Measurements from ENCODE around the gene SNX14.
A peak's percentile ranks its signal among the peaks of the same experiment; 100 is the strongest.

The SNX14 gene

DNA sequence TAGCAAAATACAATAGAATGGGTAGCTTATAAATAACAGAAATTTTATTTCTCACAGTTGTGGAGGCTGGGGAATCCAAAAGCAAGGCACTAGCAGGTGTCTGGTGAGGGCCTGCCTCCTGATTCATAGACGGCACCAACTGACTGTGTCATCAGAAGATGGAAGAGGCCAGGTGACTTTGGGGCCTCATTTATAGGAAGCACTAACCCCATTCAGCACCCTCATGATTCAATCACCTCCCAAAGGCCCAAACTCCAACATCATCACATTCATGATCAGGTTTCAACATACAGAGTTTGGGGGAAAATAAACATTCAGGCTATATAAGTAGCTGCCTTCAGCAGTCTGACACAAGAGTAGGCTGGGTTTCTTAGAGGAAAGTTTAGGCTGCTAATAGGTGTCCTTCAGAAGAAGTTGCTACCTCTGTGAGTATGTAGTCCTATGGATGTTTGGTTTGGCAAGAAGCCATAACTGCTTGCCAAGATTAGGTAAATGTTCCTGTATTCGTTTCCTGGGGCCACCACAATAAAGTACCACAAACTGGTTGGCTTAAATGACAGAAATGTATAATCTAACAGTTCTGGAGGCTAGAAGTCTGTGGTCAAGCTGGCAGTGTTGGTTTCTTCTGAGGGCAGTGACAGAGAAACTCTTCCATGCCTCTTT, 94.9 kb downstream of the SNX14 start:
- DNase-seq = no peak

DNA sequence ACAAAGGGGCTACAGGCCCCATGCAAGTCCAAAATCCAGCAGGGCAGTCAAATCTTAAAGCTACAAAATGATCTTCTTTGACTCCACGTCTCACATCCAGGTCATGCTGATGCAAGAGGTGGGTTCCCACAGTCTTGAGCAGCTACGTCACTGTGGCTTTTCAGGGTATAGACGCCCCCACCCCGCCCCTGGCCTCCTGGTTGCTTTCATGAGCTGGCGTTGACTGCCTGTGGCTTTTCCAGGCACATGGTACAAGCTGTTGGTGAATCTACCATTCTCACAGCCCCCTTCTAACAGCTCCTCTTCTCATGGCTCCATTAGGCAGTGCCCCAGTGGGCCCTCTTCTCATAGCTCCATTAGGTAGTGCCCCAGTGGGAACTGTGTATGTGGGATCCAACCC, 96.8 kb downstream of the SNX14 start:
- DNase-seq = no peak

DNA sequence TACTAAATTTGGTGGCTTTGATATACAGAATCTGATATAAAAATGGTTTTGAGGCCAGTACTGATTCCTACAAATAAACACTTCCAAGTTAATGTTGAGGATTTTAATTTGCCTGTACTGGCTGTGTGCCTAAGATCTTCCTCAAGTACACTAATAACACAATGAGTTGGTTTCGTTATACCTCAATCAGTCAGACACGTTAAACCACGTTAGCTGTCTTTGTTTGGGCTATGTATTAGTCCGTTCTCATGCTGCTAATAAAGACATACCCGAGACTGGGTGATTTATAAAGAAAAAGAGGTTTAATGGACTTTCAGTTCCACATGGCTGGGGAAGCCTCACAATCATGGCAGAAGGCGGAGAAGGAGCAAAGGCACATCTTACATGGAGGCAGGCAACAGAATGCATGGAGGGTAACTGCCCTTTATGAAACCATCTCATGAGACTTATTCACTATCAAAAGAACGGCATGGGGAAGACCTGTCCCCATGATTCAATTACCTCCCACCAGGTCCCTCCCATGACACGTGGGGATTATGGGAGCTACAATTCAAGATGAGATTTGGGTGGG, 97.6 kb downstream of the SNX14 start:
- DNase-seq = no peak

- DNase-seq = no peak
Measured at GRCh38 chr6:85494547-85495536, 98.8 kb downstream of the SNX14 start.

DNA sequence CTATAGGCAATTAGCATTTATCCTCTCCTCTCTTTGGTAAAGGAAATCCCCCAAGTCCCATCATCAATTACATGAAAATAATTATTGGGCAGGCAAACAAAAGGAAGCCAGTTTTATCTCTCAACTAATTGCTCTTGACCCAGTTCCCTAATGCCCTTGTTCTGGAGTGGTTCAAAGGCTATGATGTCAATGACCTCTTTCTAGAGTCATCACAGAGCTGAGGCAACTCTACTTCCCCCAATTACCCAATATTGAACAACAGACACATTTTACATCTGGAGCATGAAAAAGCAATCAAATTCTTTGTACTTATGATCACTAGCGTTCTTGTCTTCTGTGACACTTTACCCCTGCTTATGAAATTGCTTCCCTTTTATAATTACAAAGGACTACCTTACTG, 100.3 kb downstream of the SNX14 start:
- DNase-seq = no peak

GRCh38 chr6:85490516-85491248, 103.0 kb downstream of the SNX14 start:
- DNase-seq = no peak

- no peak for DNase-seq
Measured at GRCh38 chr6:85484948-85485347, 108.7 kb downstream of the SNX14 start.

DNA sequence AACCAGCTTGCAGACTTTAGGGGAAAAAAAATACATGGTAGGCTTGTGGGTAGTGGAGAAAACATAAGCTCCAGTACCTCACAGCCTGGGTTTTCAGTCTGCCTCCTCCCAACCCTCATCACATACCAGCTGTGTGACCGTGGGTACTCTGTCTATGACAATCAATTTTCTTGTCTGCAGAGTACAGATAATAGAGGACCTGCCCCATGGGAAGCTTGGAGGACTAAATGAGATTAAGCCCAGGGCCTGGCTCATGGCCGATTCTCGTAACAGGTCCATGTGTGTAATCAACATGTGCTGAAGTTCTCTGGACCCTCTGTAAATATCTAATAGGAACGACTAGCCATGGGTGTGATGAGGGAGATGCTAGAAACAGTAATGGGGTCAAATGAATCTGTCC, 109.8 kb downstream of the SNX14 start:
- DNase-seq = no peak

DNA sequence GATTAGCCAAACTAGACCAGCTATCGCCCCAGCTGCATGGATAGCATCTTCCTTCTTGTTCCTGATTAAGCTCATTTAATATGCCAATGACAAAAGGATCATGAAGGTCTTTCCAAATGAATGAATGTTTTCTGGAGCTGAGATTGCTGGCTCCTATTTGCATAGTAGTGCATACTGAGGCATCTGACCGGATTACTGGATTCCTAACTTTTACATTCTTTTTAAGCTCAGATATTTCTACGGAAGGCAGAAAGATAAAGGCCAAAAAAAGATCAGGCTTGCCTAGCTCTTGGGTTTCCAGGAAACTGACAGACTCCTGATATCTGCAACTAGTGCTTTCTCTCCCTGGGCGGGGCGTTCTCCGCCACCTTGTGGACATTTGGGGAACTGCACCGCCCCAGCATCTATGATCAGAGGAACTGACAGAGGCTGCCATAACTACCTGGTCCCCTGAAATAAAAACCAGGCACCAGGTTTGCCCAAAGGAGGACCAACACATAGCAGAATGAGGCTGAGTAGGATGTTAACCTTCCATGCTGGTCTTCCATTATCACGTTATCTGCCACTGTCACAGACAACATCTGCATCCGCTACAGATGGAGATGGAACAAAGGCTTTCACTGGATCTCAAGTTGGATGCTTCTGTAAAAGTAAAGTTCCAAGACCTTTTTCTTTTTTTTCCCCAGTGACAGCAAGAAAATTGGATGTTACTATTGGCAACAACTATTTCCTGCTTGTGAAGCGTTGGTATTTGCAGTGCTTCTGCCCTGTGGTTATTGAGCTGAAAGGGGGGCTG, 110.6 kb downstream of the SNX14 start:
- DNase-seq = peak; percentile 3 to 58

DNA sequence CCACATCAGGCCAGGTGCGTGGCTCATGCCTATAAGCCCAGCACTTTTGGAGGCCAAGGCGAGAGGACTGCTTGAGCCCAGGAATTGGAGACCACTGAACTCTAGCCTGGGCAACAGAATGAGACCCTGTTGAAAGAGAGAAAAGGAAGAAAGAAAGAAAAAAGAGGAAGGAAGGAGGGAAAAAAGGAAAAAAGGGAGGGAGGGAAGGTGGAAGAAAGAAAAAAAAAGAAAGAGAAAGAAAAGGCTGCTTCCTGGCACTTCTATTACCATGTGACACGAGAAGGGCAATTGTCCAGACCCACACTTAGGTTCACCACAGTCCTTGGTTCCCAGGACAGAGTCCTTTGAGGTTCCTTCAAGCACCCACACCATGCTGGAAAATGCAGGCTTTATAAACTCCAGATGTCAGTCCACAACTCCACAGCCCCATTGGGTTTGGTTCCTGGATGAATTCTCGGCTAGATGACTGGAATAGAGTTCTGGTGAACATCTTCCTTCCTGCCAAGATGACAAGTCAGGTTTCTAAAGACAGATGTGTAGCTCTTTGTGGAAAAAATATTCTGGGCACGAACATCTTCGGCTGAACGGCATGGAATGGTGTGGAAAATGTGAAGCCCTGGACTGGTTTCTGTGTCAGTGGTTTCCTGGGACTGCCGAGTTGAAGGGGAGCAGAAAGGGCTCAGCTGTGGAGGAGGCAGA, 111.3 kb downstream of the SNX14 start:
- no peak for DNase-seq

DNA sequence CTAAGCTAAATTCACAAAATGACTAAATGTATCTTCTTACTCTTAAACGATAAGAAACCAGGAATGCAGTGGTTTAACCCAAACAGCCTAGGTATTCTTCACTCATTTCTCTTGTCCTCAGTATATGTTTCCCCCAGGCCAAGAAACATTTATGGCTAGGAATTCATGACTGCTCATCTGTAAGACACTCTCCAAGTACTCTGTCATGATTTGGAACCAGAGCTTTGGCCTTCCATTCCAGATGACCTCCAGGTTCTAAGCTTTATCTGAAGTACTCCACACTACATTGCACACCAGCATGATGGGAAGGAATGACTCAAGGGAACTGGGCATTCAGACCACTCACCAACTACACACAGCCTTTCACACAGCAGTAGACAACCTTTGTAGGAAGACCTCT, 114.5 kb downstream of the SNX14 start:
- no peak for DNase-seq

- DNase-seq = no peak
Measured at GRCh38 chr6:85476532-85476931, 117.1 kb downstream of the SNX14 start.

GRCh38 chr6:85473748-85474147, 119.9 kb downstream of the SNX14 start:
- no peak for DNase-seq

DNA sequence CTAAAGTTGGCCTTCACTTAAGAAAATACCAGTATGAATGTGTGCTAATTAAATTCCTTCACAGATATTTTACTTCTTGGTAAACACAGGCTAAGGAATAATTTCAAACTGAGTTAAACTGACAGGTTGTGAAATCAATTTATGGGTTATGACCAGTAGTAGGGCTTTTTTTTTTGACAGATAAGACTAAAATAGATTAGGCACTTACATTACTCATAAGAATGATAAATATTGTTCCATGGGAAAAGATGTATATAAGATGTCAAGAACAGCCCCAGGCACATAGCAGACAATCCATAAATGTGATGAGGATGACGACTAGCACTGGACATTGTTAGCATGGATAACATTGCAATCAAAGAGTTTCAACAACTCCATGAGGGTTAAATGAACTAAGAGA, 120.9 kb downstream of the SNX14 start:
- no peak for DNase-seq

- DNase-seq = no peak
Measured at GRCh38 chr6:85470023-85470410, 123.6 kb downstream of the SNX14 start.

- no peak for DNase-seq
Measured at GRCh38 chr6:85469276-85470022, 124.2 kb downstream of the SNX14 start.

- DNase-seq = no peak
Measured at GRCh38 chr6:85468326-85468725, 125.3 kb downstream of the SNX14 start.

DNA sequence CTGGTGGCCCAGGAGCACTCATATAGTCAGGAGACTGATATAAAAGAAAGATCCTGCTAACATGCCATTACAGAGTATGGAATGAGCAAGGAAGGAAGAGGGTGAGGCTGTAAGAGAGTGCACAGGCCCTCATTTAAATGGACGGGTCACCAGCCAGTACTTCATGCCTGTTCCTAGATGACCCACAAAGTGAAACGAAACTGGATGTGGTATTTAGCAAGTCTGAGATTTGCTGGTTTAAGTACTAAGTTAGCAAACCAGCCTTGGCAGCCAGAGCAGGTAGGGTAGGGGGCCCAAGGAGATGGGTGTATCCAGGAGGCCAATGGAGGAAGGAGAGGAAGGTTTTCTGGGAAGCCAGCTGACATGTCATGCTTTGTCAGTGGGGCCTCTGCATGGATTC, 127.9 kb downstream of the SNX14 start:
- DNase-seq = no peak

DNA sequence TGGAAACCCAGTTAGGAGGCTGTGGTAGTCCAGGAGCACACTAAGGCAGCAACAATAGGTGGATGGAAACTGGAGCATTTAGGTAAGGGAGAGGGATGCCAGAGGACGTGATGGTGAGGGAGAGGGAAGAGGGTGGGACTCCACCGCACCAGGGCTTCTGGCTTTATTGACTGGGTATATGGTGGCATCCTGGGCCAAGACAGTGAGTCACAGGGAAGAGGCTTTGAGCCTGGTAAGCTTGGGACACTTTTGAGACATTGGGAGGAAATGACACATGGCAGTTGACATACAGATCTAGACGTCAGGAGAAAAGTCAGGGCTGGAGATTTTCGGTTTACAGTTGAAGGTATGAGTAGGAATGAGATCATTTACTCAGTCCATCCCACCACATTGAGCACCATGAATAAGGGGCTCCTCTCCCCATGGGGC, 128.9 kb downstream of the SNX14 start:
- DNase-seq = no peak

GRCh38 chr6:85464260-85464644, 129.4 kb downstream of the SNX14 start:
- no peak for DNase-seq
